Heart left ventricle (tissue), 13 donors: ENCODE results near the gene LMF2.

Experiments used
- CTCF ChIP-seq, 12 donors: fragments of 200-600 bp; sonication (generic) in 4 of 12; IDR thresholded peaks; one replicate each; pipeline versions ENCODE4 v1.5.0 to v1.8.0; 2018 to 2022; ENCODE audit warnings: antibody characterized with exemption in 12 of 12, mild to moderate bottlenecking in 5 of 12
- POLR2A ChIP-seq, 2 donors: fragments of 450-650 bp; IDR thresholded peaks; one replicate each; pipeline ENCODE4 v1.6.1; 2017; ENCODE audit warnings: antibody characterized with exemption in 2 of 2, mild to moderate bottlenecking in 2 of 2, moderate library complexity in 2 of 2
- donor health status: ischemic (EF 13 %, LVEDD 7.1; RV severe dilation, severe dysfunction).
- donor health status: DM: no; HTN: yes; CAD: no.
- donor health status: DM: no; HTN: no; CAD: no.
- donor health status: ischemic (EF 25% LVEDD 6.9; RV normal size, moderate dysfunction).
- donor health status: ischemic (EF 25% LVEDD 5.7; RV mildly dilated, moderate dysfunction).
- donor health status: ischemic (EF 35%, LVEDD 5.7; RV mildly dilated, moderate dysfunction).
- donor health status: nonischemic (EF 11% LVEDD 7.7; RV severe dilation, severe dysfunction).
- donor health status: DM: yes; HTN: yes; CAD: no.
- donor health status: PGD.
- donor health status: ischemic (EF 29% LVEDD 5.4; RV normal size, mild dysfunction).
- donor health status: nonischemic (EF 23%, LVEDD 6.1; RV moderate dilation, normal function).

- TF ChIP-seq POLR2A (IDR thresholded peaks at IDR 0.05) (no peak), CTCF (IDR thresholded peaks at IDR 0.05) (no peak)
Observed at GRCh38 chr22:50528682-50529415, 21.3 kb upstream of the LMF2 start.
